Chondrocyte (in vitro differentiated cells): ENCODE measurements around the gene INTS15. TPM values are rescaled to one million over a fixed set of nuclear protein-coding genes. Genes with fewer than 3 reads are reported as not detected.

Source experiments
- DNase-seq: peaks from one replicate; pipeline ENCODE4 v3.0.0; 2021; ENCODE audit warnings: mixed read lengths, low spot score
- H3K27ac Mint-ChIP-seq: one replicate; pipeline ENCODE4 v1.8.0; 2021; ENCODE audit warnings: mild to moderate bottlenecking, moderate library complexity, mixed read lengths; ENCODE audit not compliant: unreplicated experiment
- H3K27me3 Mint-ChIP-seq: 2 replicates; pipeline ENCODE4 v1.8.0; 2021; ENCODE audit warnings: low read depth, mixed read lengths
- H3K36me3 Mint-ChIP-seq: 2 replicates; pipeline ENCODE4 v1.8.0; 2021; ENCODE audit warnings: low read depth, mixed read lengths
- H3K4me1 Mint-ChIP-seq: 2 replicates; pipeline ENCODE4 v1.8.0; 2021; ENCODE audit warnings: low read depth, mild to moderate bottlenecking, mixed read lengths
- H3K4me3 Mint-ChIP-seq: one replicate; pipeline ENCODE4 v1.8.0; 2021; ENCODE audit warnings: mild to moderate bottlenecking, moderate library complexity, mixed read lengths; ENCODE audit not compliant: unreplicated experiment
- H3K9me3 Mint-ChIP-seq: 2 replicates; pipeline ENCODE4 v1.8.0; 2021; ENCODE audit warnings: low read depth, mixed read lengths
- total RNA-seq: library from RNA; stranded (reverse); gene quantifications from 3 replicates; pipeline ENCODE4 v1.2.1, GENCODE V29; 2021
- TF ChIP-seq, protein P1 (sequence below): fragments of 200-600 bp; sonication (generic); IDR thresholded peaks from 2 replicates; pipeline ENCODE4 v1.5.0; 2021; ENCODE audit warnings: antibody characterized with exemption, mild to moderate bottlenecking, moderate library complexity

Gene INTS15
- total RNA-seq, 1 donor from 2014 or later = 30.0 TPM

GRCh38 chr7:6647080-6647479, 57.3 kb downstream of the INTS15 start:
- no peak overlapping the region for H3K4me3 Mint-ChIP-seq
- no peak overlapping the region for H3K27ac Mint-ChIP-seq
- no peak for DNase-seq
- no peaks in the 10 kb centered on the region for H3K4me1 Mint-ChIP-seq
- H3K9me3 Mint-ChIP-seq = no peaks in the 10 kb centered on the region
- no peaks in the 10 kb centered on the region for H3K27me3 Mint-ChIP-seq
- H3K36me3 Mint-ChIP-seq = peaks cover 13% of the 10 kb centered on the region
- TF ChIP-seq, protein P1, sequence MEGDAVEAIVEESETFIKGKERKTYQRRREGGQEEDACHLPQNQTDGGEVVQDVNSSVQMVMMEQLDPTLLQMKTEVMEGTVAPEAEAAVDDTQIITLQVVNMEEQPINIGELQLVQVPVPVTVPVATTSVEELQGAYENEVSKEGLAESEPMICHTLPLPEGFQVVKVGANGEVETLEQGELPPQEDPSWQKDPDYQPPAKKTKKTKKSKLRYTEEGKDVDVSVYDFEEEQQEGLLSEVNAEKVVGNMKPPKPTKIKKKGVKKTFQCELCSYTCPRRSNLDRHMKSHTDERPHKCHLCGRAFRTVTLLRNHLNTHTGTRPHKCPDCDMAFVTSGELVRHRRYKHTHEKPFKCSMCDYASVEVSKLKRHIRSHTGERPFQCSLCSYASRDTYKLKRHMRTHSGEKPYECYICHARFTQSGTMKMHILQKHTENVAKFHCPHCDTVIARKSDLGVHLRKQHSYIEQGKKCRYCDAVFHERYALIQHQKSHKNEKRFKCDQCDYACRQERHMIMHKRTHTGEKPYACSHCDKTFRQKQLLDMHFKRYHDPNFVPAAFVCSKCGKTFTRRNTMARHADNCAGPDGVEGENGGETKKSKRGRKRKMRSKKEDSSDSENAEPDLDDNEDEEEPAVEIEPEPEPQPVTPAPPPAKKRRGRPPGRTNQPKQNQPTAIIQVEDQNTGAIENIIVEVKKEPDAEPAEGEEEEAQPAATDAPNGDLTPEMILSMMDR = no peak

- Mint-ChIP-seq H3K36me3 (peaks cover 13% of the 10 kb centered on the region), H3K27ac (no peak overlapping the region), H3K27me3 (no peaks in the 10 kb centered on the region), H3K9me3 (no peaks in the 10 kb centered on the region), H3K4me1 (no peaks in the 10 kb centered on the region), H3K4me3 (no peak overlapping the region)
- TF ChIP-seq, protein P1 = no peak
- DNase-seq = no peak
Measured at GRCh38 chr7:6647541-6647940, 57.7 kb downstream of the INTS15 start.

GRCh38 chr7:6648066-6648814, 58.4 kb downstream of the INTS15 start:
- DNase-seq = no peak
- no peaks in the 10 kb centered on the region for H3K9me3 Mint-ChIP-seq
- no peak overlapping the region for H3K27ac Mint-ChIP-seq
- TF ChIP-seq, protein P1 = no peak
- peaks cover 11% of the 10 kb centered on the region for H3K36me3 Mint-ChIP-seq
- H3K4me1 Mint-ChIP-seq = no peaks in the 10 kb centered on the region
- no peak overlapping the region for H3K4me3 Mint-ChIP-seq
- no peaks in the 10 kb centered on the region for H3K27me3 Mint-ChIP-seq

DNA sequence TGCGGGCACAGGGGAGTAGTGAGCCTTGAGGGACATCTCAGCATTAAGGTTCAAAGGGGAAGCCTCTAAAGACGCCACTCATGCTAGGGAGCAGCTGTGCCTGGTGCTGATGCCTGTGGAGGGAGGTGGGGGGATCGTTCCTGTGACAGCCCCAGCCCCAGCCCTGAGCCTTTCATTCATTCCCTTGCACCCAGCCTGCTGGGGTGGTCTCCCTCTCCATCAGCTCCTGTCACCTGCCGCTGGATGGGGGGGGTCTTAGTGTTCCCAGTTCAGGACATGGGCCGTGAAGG, 58.9 kb downstream of the INTS15 start:
- H3K4me3 Mint-ChIP-seq = no peak overlapping the region

DNA sequence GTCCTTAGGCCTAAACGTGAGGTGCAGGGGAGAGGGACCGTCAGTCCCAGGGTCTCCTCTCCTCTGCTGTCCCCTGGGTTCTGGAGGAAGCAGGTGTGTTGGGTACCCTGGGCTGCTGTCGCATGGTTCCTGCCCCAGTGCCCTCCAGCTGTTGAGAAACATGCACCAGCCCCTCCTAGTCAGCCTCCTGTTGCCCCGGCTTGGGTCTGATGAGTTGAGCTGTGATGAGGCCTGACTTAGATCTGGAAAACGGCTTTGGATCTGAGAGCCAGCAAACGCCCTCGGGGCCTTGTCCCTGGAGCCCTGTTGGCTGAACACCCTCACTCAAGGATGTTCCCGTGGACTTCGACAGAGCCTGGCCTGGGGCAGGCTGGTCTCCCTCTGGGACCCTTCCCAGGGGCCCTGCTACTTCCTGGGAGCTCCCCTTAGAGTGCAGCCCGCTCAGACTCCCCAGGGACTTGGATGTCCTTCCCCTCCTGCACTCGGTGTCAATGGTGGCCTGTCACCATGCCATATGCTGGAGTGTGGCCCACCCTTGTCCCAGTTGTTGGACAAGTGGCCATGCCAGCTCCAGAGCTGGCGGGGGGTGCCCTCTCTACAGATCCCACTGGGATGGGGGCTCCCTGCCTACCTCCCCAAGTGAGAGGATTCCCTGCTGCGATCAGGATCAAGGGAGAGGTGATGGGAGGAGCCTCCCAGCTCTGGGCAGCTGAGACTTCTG, 59.6 kb downstream of the INTS15 start:
- TF ChIP-seq, protein P1 = no peak
- no peaks in the 10 kb centered on the region for H3K9me3 Mint-ChIP-seq

More for the DNA sequence above, 58.9 kb downstream of the INTS15 start:
- Mint-ChIP-seq H3K9me3 (no peaks in the 10 kb centered on the region), H3K4me1 (no peaks in the 10 kb centered on the region), H3K27me3 (no peaks in the 10 kb centered on the region), H3K27ac (no peak overlapping the region), H3K36me3 (peaks cover 11% of the 10 kb centered on the region)
- TF ChIP-seq, protein P1 = no peak
- peak; percentile 61 for DNase-seq

More for the DNA sequence above, 59.6 kb downstream of the INTS15 start:
- Mint-ChIP-seq H3K4me1 (no peaks in the 10 kb centered on the region), H3K27ac (no peak overlapping the region), H3K36me3 (peaks cover 11% of the 10 kb centered on the region), H3K27me3 (no peaks in the 10 kb centered on the region), H3K4me3 (no peak overlapping the region)
- peak; percentile 80 for DNase-seq
